NCI-H69 (cell line): Measurements from ENCODE around the gene GIPC1.
A peak's percentile ranks its signal among the peaks of the same experiment; 100 is the strongest.
"Not testable (repeated sequence)": the region's sequence is repeated elsewhere in the genome, so short reads cannot be mapped to it uniquely, and the experiment has no call there.

Experiments used
- DNase-seq: peaks from one replicate; lab custom pipeline; 2025; lab: John Stamatoyannopoulos, UW

Gene GIPC1

GRCh38 chr19:14470031-14470876 is 25.7 kb downstream of the GIPC1 start:
- DNase-seq = no peak

DNA sequence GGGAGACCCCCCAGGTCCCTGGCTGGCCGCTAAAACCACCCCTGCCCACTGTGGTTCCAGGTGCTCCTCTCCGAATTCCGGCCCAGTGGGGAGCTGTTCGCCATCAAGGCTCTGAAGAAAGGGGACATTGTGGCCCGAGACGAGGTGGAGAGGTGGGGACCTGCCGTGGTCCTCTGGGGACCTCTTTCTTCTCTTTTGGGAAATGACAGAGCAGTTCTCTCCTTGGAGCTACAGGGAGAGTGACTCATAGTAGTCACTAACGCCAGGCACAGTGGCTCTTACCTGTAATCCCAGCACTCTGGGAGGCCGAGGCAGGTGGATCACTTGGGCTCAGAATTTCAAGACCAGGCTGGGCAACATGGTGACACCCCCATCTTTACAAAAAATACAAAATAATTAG is 28.1 kb downstream of the GIPC1 start:
- DNase-seq = no peak

- no peak for DNase-seq
Observed at GRCh38 chr19:14467391-14467790, 28.5 kb downstream of the GIPC1 start.

- no peak for DNase-seq
Observed at GRCh38 chr19:14463747-14464146, 32.2 kb downstream of the GIPC1 start.

DNA sequence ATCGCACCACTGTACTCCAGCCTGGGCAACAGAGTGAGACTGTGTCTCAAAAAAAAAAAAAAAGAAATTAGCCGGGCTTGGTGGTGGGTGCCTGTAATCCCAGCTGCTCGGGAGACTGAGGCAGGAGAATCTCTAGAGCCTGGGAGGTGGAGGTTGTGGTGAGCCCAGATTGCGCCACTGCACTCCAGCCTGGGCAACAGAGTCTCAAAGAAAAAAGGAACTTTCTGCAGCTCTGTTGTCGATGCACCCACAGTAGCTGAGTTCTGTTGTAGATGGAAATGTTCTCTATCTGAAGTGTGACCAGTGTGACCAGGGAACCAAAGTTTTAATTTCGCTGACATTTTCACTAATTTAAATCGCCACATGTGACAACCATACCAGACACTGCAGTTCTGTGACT is 33.5 kb downstream of the GIPC1 start:
- DNase-seq = not testable (repeated sequence)

GRCh38 chr19:14460935-14461334 is 35.0 kb downstream of the GIPC1 start:
- DNase-seq = no peak

- no peak for DNase-seq
Observed at GRCh38 chr19:14459703-14460102, 36.2 kb downstream of the GIPC1 start.

- not testable (repeated sequence) for DNase-seq
Observed at GRCh38 chr19:14452303-14452702, 43.6 kb downstream of the GIPC1 start.

GRCh38 chr19:14450876-14451275 is 45.1 kb downstream of the GIPC1 start:
- no peak for DNase-seq

DNA sequence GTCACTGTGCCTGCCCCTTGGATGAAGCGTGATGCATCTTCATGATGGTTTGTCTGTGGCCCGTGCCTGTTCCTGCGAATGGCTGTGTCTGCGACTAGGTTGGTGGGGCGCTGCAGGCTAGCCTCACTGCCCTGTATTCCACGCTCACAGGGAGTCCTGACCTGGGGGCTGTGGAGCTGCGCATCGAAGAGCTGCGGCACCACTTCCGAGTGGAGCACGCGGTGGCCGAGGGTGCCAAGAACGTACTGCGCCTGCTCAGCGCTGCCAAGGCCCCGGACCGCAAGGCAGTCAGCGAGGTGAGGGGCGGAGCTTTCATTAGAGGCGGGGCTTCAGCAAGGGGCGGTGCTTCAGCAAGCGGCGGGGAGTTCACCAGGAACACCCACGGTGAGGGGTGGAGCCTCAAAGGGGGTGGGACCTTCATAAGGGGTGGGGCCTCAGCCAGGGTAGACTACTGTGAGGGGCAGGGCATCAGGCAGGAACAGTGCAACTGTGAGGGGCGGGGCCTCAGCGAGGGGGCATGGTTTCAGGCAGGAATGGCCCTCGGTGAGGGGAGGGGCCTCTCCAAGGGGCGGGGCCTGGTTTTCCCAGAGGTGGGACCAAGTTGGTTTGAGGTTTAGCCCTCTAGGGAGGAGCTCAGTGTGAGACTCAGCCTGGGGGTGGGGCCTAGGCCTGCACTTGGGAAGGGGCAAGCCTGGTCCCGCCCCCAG is 45.6 kb downstream of the GIPC1 start:
- DNase-seq = peak; percentile 55

GRCh38 chr19:14449321-14449720 is 46.6 kb downstream of the GIPC1 start:
- no peak for DNase-seq

DNA sequence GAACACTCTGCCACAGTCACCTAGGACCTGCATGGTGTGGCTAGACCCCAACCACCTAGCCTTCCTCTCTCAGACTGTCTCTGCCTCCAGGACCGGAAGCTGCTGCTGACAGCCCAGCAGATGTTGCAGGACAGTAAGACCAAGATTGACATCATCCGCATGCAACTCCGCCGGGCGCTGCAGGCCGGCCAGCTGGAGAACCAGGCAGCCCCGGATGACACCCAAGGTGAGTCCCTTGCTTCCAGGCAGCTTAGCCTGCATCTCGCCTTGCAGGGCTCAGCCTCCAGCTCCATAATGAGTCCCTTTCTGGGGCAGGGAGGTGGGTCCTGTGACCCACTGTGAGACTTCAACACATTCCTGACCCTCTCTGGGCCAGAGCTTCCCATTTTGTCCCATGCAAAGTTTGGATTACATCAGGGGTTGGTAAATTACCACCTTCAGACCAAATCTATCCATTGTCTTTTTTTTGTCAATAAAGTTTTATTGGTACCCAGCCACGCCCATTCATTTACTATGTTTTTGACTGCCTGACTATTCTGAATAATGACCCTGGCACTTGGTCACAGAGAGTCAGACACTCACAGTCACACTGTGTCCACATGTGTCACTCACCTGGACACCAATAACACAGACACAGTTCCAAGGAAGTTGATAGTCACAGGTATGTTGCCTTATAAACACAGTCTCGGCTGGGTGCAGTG is 49.4 kb downstream of the GIPC1 start:
- no peak for DNase-seq

DNA sequence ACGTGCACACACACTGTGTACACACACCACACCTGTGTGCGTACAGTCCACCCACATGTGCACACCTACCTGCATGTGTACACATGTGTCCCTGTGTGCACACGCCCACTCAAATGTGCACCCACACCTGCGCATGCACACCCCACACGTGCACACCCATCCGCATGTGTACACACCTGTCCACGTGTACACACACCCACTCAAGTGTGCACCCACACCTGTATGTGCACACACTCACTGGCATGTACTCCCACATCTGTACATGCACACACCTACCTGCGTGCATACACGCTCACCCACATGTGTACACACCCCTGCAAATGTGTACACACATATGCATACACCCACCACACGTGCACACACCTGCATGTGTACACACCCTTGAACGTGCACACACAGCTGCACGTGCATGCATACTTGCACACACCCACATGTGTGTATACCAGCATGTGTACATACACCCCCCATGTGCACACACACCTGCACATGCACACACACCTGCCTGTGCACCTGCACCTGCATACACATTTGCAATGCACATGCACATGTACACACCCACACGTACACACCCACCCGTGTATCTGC is 52.2 kb downstream of the GIPC1 start:
- no peak for DNase-seq

DNA sequence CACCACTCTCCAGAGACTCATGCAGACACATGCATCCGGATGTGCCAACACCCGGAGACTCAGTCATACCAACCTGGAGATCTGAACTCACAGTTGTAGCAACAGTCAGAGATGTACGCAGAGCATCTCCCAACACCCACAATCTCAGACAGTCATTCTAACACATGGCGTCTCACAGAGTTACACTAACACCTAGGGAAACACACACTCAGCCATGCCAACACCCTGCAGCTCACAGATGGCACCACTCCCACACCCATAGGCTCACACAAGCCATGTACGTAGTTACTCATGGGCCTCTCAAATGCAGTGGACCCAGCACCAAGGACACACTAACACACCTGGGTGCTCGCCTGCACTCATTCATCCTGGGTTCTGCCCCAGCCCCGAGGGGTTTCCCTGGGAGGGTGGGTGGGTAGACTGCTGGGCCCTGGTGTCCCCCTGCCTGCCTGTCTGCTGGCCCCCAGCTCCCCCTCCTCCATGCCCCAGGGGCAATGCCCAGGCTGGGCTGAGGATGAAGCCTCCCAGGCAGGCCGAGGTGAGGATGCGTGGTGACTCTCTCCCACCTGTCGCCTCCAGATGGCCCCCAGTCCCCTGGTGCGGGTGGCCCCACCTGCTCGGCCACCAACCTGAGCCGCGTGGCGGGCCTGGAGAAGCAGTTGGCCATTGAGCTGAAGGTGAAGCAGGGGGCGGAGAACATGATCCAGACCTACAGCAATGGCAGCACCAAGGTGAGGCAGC is 52.9 kb downstream of the GIPC1 start:
- no peak for DNase-seq

- DNase-seq = no peak
Observed at GRCh38 chr19:14441041-14441938, 54.6 kb downstream of the GIPC1 start.

GRCh38 chr19:14440049-14440448 is 55.9 kb downstream of the GIPC1 start:
- DNase-seq = no peak

DNA sequence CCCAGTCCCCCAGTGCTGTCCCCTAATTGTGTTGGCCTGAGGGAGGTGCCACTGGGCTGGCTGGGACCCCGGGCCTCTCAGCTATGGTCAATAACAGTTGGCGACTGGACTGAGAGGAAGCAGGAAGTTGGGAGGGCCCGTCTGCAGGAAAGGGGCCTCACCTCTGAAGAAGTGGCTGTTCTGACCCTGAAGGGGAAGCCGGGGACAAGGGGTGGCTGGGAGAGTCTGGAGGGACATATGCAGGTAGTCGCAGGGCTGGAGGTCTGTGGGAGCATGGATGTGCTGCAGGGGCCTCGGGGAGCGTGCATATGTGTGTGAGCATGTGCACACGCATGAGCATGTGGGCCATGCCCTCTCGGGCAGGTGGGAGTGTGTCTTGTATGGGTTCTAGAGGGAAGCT is 56.9 kb downstream of the GIPC1 start:
- no peak for DNase-seq

GRCh38 chr19:14437578-14438140 is 58.3 kb downstream of the GIPC1 start:
- DNase-seq = no peak

- DNase-seq = no peak
Observed at GRCh38 chr19:14435320-14436050, 60.4 kb downstream of the GIPC1 start.
